ENCODE data around the gene ENTPD7.

Gene ENTPD7

GRCh38 chr10:99647601-99648151 lies 11.6 kb upstream of the ENTPD7 start:
- H3F3A ChIP-seq (ENCODE audit: insufficient read depth, low read length), result no peaks in the 10 kb centered on the region
- no peak overlapping the region for H3K4me2 ChIP-seq (ENCODE audit: low read depth, low read length)
- no peaks in the 10 kb centered on the region for H3K36me3 ChIP-seq (replicated peaks; ENCODE audit: insufficient read depth, low read length)
- DNase-seq, result no peak
- TF ChIP-seq EZH2 (optimal IDR thresholded peaks at IDR 0.05; ENCODE audit: low read depth, low read length) (no peak), EZH2phosphoT487 (IDR thresholded peaks at IDR 0.05; ENCODE audit: low read length) (no peak)
- TF ChIP-seq, protein P1, sequence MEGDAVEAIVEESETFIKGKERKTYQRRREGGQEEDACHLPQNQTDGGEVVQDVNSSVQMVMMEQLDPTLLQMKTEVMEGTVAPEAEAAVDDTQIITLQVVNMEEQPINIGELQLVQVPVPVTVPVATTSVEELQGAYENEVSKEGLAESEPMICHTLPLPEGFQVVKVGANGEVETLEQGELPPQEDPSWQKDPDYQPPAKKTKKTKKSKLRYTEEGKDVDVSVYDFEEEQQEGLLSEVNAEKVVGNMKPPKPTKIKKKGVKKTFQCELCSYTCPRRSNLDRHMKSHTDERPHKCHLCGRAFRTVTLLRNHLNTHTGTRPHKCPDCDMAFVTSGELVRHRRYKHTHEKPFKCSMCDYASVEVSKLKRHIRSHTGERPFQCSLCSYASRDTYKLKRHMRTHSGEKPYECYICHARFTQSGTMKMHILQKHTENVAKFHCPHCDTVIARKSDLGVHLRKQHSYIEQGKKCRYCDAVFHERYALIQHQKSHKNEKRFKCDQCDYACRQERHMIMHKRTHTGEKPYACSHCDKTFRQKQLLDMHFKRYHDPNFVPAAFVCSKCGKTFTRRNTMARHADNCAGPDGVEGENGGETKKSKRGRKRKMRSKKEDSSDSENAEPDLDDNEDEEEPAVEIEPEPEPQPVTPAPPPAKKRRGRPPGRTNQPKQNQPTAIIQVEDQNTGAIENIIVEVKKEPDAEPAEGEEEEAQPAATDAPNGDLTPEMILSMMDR (IDR thresholded peaks at IDR 0.05; ENCODE audit: low read length), result no peak
- no peaks in the 10 kb centered on the region for H3K4me1 ChIP-seq (ENCODE audit: low read length)
- H3K9me2 ChIP-seq (replicated peaks; ENCODE audit: insufficient read depth, low read length), result no peaks in the 10 kb centered on the region
- H2AFZ ChIP-seq (ENCODE audit: low read length), result no peak overlapping the region
- no peak overlapping the region for H3K9ac ChIP-seq (ENCODE audit: low read length)
- no peak overlapping the region for H3K27ac ChIP-seq (ENCODE audit: low read length)
- H3K4me3 ChIP-seq (ENCODE audit: low read length), result no peak overlapping the region
- no peaks in the 10 kb centered on the region for H4K20me1 ChIP-seq (ENCODE audit: insufficient read depth, low read length)
- H3K27me3 ChIP-seq (replicated peaks; ENCODE audit: insufficient read depth, low read length), result no peaks in the 10 kb centered on the region
- no peaks in the 10 kb centered on the region for H3K79me2 ChIP-seq (ENCODE audit: low read length)
- no peaks in the 10 kb centered on the region for H3K9me3 ChIP-seq (replicated peaks; ENCODE audit: insufficient read depth, low read length)

DNA sequence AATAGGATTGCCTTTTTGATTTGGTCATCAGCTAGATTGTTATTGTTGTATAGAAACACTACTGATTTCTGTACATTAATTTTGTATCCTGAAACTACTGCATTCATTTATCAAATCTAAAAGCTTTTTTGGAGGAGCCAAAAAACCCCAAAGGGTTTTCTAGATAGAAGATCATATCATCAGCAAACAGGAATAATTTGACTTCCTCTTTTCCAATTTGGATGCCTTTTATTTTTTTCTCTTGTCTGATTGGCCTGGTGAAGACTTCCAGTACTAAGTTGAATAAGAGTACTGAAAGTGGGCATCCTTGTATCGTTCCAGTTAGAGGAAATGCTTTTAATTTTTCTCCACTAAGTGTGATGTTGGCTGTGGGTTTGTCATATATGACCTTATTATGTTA lies 10.6 kb upstream of the ENTPD7 start:
- Histone ChIP-seq H3K4me1 (ENCODE audit: low read length) (no peaks in the 10 kb centered on the region), H3K27ac (ENCODE audit: low read length) (no peak overlapping the region), H4K20me1 (ENCODE audit: insufficient read depth, low read length) (no peaks in the 10 kb centered on the region), H2AFZ (ENCODE audit: low read length) (no peak overlapping the region), H3K27me3 (replicated peaks; ENCODE audit: insufficient read depth, low read length) (no peaks in the 10 kb centered on the region), H3K9ac (ENCODE audit: low read length) (no peak overlapping the region), H3K4me3 (ENCODE audit: low read length) (no peak overlapping the region), H3K79me2 (ENCODE audit: low read length) (no peaks in the 10 kb centered on the region), H3K9me3 (replicated peaks; ENCODE audit: insufficient read depth, low read length) (no peaks in the 10 kb centered on the region), H3K9me2 (replicated peaks; ENCODE audit: insufficient read depth, low read length) (no peaks in the 10 kb centered on the region), H3F3A (ENCODE audit: insufficient read depth, low read length) (no peaks in the 10 kb centered on the region), H3K36me3 (replicated peaks; ENCODE audit: insufficient read depth, low read length) (no peaks in the 10 kb centered on the region), H3K4me2 (ENCODE audit: low read depth, low read length) (no peak overlapping the region)
- TF ChIP-seq EZH2phosphoT487 (IDR thresholded peaks at IDR 0.05; ENCODE audit: low read length), result no peak
- no peak for TF ChIP-seq EZH2 (optimal IDR thresholded peaks at IDR 0.05; ENCODE audit: low read depth, low read length)
- TF ChIP-seq, protein P1 (IDR thresholded peaks at IDR 0.05; ENCODE audit: low read length), result no peak
- DNase-seq, result no peak

DNA sequence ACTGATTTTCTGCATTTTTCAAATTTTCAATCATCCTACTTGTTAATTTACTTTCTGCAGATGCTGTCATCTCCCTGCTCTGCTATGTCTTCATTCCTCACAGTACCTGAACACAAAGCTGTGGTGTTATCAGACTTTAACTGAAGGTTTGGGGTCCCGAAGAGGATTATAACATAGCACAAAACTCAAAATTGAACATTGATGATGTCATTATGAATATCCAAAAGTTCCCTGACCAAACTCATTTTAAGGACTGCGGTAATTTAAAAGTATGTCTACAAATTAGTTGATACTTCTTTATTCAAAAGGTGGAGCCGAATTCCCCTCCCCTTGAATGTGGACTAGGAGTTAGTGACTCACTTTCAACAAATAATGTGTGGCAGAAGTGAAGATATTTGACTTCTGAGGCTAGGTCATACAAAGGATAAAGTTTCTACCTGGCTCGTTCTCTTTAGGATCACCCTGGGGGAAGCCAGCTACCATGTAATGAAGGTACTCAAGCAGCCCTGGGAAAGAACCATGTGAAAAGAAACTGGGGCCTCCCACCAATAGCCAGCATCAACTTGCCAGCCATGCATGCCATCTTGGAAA lies 6.4 kb upstream of the ENTPD7 start:
- no peaks in the 10 kb centered on the region for H3F3A ChIP-seq (ENCODE audit: insufficient read depth, low read length)
- H3K27me3 ChIP-seq (replicated peaks; ENCODE audit: insufficient read depth, low read length), result no peaks in the 10 kb centered on the region
- no peaks in the 10 kb centered on the region for H3K79me2 ChIP-seq (ENCODE audit: low read length)
- no peak overlapping the region for H2AFZ ChIP-seq (ENCODE audit: low read length)
- no peak overlapping the region for H3K27ac ChIP-seq (ENCODE audit: low read length)
- TF ChIP-seq, protein P1 (IDR thresholded peaks at IDR 0.05; ENCODE audit: low read length), result no peak
- TF ChIP-seq EZH2 (optimal IDR thresholded peaks at IDR 0.05; ENCODE audit: low read depth, low read length) (no peak), EZH2phosphoT487 (IDR thresholded peaks at IDR 0.05; ENCODE audit: low read length) (no peak)
- H3K4me2 ChIP-seq (ENCODE audit: low read depth, low read length), result no peak overlapping the region
- no peaks in the 10 kb centered on the region for H3K36me3 ChIP-seq (replicated peaks; ENCODE audit: insufficient read depth, low read length)
- no peak for DNase-seq
- no peaks in the 10 kb centered on the region for H4K20me1 ChIP-seq (ENCODE audit: insufficient read depth, low read length)
- H3K4me3 ChIP-seq (ENCODE audit: low read length), result no peak overlapping the region
- H3K4me1 ChIP-seq (ENCODE audit: low read length), result no peaks in the 10 kb centered on the region
- no peaks in the 10 kb centered on the region for H3K9me2 ChIP-seq (replicated peaks; ENCODE audit: insufficient read depth, low read length)
- H3K9me3 ChIP-seq (replicated peaks; ENCODE audit: insufficient read depth, low read length), result no peaks in the 10 kb centered on the region
- no peak overlapping the region for H3K9ac ChIP-seq (ENCODE audit: low read length)
